Measurements from ENCODE around the gene ATAD5. TPM values are rescaled to one million over a fixed set of nuclear protein-coding genes. Genes with fewer than 3 reads are reported as not detected.

ATAD5 gene
- total and polyA plus RNA-seq, 12 donors: 0.24 to 4.0 (median 0.59) TPM

GRCh38 chr17:30824356-30825145, 7.2 kb upstream of the ATAD5 start, which contains the start of gene CRLF3:
TSS of gene CRLF3 (minus strand) at chr17:30824692. CDS start at chr17:30824651, 41 bp downstream.
- Histone ChIP-seq H3K27ac (peak within 1 kb of the TSS in 4 of 5 donors; percentile 49 to 85 (median 78)), H3K4me1 (replicated peaks in 1 of 2) (peaks cover 9 to 31% of the 10 kb centered on the region in 2 donors), H3K36me3 (replicated peaks in 1 of 2) (no peaks in the 10 kb centered on the region), H3K4me3 (peak within 1 kb of the TSS; percentile 62 to 96 (median 80)), H3K9me3 (replicated peaks in 1 of 3) (no peaks in the 10 kb centered on the region), H3K27me3 (no peaks in the 10 kb centered on the region)
- intact Hi-C loops (cut with DNase I): loop anchor here (10.0 kb wide), 1 partner anchor 110 kb away; no protein-coding TSS in a partner anchor
- 4 to 18% (median 11%) methylated on average over 21 to 75 of the region's 75 CpGs for WGBS, 4 donors
- DNase-seq: peak; percentile 86 to 91 (median 88)
- peak; percentile 58 to 73 for TF ChIP-seq POLR2A (IDR thresholded peaks at IDR 0.05)
- TF ChIP-seq, protein P1, sequence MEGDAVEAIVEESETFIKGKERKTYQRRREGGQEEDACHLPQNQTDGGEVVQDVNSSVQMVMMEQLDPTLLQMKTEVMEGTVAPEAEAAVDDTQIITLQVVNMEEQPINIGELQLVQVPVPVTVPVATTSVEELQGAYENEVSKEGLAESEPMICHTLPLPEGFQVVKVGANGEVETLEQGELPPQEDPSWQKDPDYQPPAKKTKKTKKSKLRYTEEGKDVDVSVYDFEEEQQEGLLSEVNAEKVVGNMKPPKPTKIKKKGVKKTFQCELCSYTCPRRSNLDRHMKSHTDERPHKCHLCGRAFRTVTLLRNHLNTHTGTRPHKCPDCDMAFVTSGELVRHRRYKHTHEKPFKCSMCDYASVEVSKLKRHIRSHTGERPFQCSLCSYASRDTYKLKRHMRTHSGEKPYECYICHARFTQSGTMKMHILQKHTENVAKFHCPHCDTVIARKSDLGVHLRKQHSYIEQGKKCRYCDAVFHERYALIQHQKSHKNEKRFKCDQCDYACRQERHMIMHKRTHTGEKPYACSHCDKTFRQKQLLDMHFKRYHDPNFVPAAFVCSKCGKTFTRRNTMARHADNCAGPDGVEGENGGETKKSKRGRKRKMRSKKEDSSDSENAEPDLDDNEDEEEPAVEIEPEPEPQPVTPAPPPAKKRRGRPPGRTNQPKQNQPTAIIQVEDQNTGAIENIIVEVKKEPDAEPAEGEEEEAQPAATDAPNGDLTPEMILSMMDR (IDR thresholded peaks at IDR 0.05): peak in 5 of 6 experiments; percentile 32 to 63 (median 60)

DNA sequence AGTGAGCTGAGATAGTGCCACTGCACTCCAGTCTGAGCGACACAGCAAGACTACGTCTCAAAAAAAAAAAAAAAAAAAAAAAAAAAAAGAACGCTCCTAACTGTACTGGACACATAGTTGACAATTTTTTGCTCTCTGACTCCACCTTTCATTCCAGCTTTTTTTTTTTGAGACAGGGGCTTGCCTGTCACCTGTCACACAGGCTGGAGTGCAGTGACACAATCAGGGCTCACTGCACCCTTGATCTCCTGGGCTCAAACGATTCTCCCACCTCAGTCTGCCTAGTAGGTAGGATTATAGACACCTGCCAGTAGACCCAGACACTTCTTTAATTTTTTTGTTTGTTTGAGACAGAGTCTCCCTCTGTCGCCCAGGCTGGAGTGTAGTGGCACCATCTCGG, 4.7 kb upstream of the ATAD5 start:
- 83 to 85% (median 83%) methylated on average over 6 of the region's 6 CpGs for WGBS, 4 donors
- H3K9me3 ChIP-seq (replicated peaks in 1 of 3): no peaks in the 10 kb centered on the region
- H3K36me3 ChIP-seq (replicated peaks in 1 of 2): no peaks in the 10 kb centered on the region
- intact Hi-C loops (cut with DNase I): loop anchor here (10.0 kb wide), 1 partner anchor 112 kb away; no protein-coding TSS in a partner anchor
- H3K4me1 ChIP-seq (replicated peaks in 1 of 2): peaks cover 10 to 31% of the 10 kb centered on the region in 2 donors
- no peaks in the 10 kb centered on the region for H3K27me3 ChIP-seq
- no peak for DNase-seq
- H3K27ac ChIP-seq: no peak overlapping the region
- TF ChIP-seq POLR2A (IDR thresholded peaks at IDR 0.05): no peak
- TF ChIP-seq, protein P1 (IDR thresholded peaks at IDR 0.05): no peak
- H3K4me3 ChIP-seq: no peak overlapping the region

DNA sequence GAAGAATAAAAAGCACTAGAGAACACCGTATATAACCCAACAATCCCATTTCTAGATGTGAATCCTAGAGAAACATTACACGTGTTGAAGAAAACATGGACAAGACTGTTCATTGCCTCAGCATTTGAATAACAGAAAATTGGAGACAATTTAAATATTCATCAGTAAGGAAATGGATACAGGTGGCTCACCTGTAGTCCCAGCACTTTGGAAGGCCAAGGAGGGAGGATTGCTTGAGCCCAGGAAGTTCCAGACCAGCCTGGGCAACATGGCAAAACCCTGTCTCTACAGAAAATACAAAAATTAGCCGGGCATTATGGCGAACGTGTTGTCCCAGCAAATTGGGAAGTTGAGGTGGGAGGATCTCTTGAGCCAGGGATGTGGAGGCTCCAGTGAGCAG, 2.7 kb upstream of the ATAD5 start:
- Histone ChIP-seq H3K9me3 (replicated peaks in 1 of 3) (no peaks in the 10 kb centered on the region), H3K27ac (no peak overlapping the region), H3K36me3 (replicated peaks in 1 of 2) (no peaks in the 10 kb centered on the region), H3K27me3 (no peaks in the 10 kb centered on the region), H3K4me3 (no peak overlapping the region), H3K4me1 (replicated peaks in 1 of 2) (peaks cover 9 to 22% of the 10 kb centered on the region in 2 donors)
- intact Hi-C loops (cut with DNase I): loop anchor here (10.0 kb wide), 1 partner anchor 114 kb away; no protein-coding TSS in a partner anchor
- no peak for DNase-seq
- 75 to 81% (median 76%) methylated on average over 5 of the region's 5 CpGs for WGBS, 4 donors
- TF ChIP-seq POLR2A (IDR thresholded peaks at IDR 0.05): no peak
- TF ChIP-seq, protein P1 (IDR thresholded peaks at IDR 0.05): no peak

DNA sequence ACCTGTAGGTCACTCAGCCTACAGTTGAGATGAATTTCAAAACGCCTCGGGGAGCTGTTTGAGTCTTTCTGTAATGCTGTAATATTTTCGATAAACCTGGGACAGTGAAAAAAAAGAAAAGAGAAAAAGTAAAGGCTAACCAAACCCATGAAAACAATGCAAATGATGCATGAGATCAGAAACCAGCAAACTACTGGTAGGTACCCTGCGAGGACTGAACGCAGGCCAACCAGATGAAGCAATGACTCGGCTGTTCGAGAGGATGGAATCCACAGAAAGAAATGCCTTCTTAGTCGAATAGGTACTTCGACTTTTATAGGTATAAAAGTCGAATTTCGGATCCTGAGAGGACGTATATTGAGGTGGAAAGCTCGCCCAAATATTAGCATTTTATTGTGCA, 509 bp upstream of the ATAD5 start:
- intact Hi-C loops (cut with DNase I): no loop called here
- Histone ChIP-seq H3K27ac (no peak overlapping the region), H3K4me3 (peak overlapping the region in 2 of 4 donors; percentile 23 to 69), H3K27me3 (no peaks in the 10 kb centered on the region), H3K4me1 (replicated peaks in 1 of 2) (peaks cover 5 to 15% of the 10 kb centered on the region in 2 donors), H3K36me3 (replicated peaks in 1 of 2) (no peaks in the 10 kb centered on the region), H3K9me3 (replicated peaks in 1 of 3) (no peaks in the 10 kb centered on the region)
- TF ChIP-seq, protein P1 (IDR thresholded peaks at IDR 0.05): no peak
- no peak for TF ChIP-seq POLR2A (IDR thresholded peaks at IDR 0.05)
- no peak for DNase-seq
- 23 to 26% (median 25%) methylated on average over 13 of the region's 13 CpGs for WGBS, 4 donors

All from adrenal gland (tissue), 12 donors.